Loucy (cell line): ENCODE results near the gene ERI2.
A peak's percentile ranks its signal among the peaks of the same experiment; 100 is the strongest.
"Not testable (repeated sequence)": the region's sequence is repeated elsewhere in the genome, so short reads cannot be mapped to it uniquely, and the experiment has no call there.

ENCODE experiments used
- H2AFZ ChIP-seq: fragments of 200-600 bp; sonication (generic); 2 replicates; pipeline ENCODE4 v1.6.0; 2016; ENCODE audit warnings: antibody characterized with exemption, mild to moderate bottlenecking, low read length, moderate library complexity
- H3F3A ChIP-seq: fragments of 200-600 bp; 2 replicates; pipeline ENCODE4 v1.6.0; 2016; ENCODE audit warnings: antibody characterized with exemption, low read depth, mild to moderate bottlenecking
- H3K27me3 ChIP-seq: fragments of 200-600 bp; sonication (generic); 2 replicates; pipeline ENCODE4 v1.6.1; 2014; ENCODE audit warnings: low read length, mild to moderate bottlenecking; ENCODE audit not compliant: insufficient read depth, poor library complexity, severe bottlenecking
- H3K36me3 ChIP-seq: fragments of 200-600 bp; sonication (generic); 2 replicates; pipeline ENCODE4 v1.6.1; 2016; ENCODE audit warnings: low read length; ENCODE audit not compliant: insufficient read depth
- H3K4me1 ChIP-seq: fragments of 200-600 bp; sonication (generic); 2 replicates; pipeline ENCODE4 v1.5.1; 2014; ENCODE audit warnings: low read length, mild to moderate bottlenecking; ENCODE audit not compliant: insufficient read depth, poor library complexity, severe bottlenecking
- H3K4me2 ChIP-seq: fragments of 200-600 bp; sonication (generic); 2 replicates; pipeline ENCODE4 v1.6.0; 2014; ENCODE audit warnings: antibody characterized with exemption, low read length, low read depth, mild to moderate bottlenecking; ENCODE audit not compliant: poor library complexity, severe bottlenecking
- H3K4me3 ChIP-seq: fragments of 200-600 bp; sonication (generic); 2 replicates; pipeline ENCODE4 v1.5.1; 2014; ENCODE audit warnings: low read length, mild to moderate bottlenecking, mixed read lengths; ENCODE audit not compliant: poor library complexity, severe bottlenecking
- H3K79me2 ChIP-seq: fragments of 200-600 bp; sonication (generic); 2 replicates; pipeline ENCODE4 v1.6.1; 2014; ENCODE audit warnings: low read length; ENCODE audit not compliant: insufficient read depth
- H3K9ac ChIP-seq: fragments of 200-600 bp; sonication (generic); 2 replicates; pipeline ENCODE4 v1.6.0; 2014; ENCODE audit warnings: mild to moderate bottlenecking, low read depth, low read length, moderate library complexity; ENCODE audit not compliant: poor library complexity, severe bottlenecking
- H3K9me2 ChIP-seq: fragments of 200-600 bp; sonication (generic); replicated peaks from 2 replicates; pipeline ENCODE4 v1.6.1; 2016; ENCODE audit warnings: low read depth, low read length, mixed read lengths
- H3K9me3 ChIP-seq: fragments of 200-600 bp; sonication (generic); 2 replicates; pipeline ENCODE4 v1.6.1; 2014; ENCODE audit warnings: mild to moderate bottlenecking, antibody characterized with exemption, low read length, low read depth; ENCODE audit not compliant: insufficient read depth
- H4K20me1 ChIP-seq: fragments of 200-600 bp; sonication (generic); 2 replicates; pipeline ENCODE4 v1.6.0; 2014; ENCODE audit warnings: antibody characterized with exemption, low read length, mild to moderate bottlenecking; ENCODE audit not compliant: insufficient read depth, poor library complexity, severe bottlenecking
- CTCF ChIP-seq: fragments of 200-600 bp; sonication (generic); conservative IDR thresholded peaks from 2 replicates; pipeline ENCODE4 v1.5.1; 2014; ENCODE audit warnings: mild to moderate bottlenecking, antibody characterized with exemption, low read length
- EZH2phosphoT487 ChIP-seq: fragments of 200-600 bp; IDR thresholded peaks from 2 replicates; pipeline ENCODE4 v1.6.1; 2018; ENCODE audit warnings: antibody characterized with exemption, mild to moderate bottlenecking, moderate library complexity, borderline replicate concordance

Gene ERI2

GRCh38 chr16:20765732-20766131 lies 40.5 kb downstream of the ERI2 start:
- no peaks in the 10 kb centered on the region for H3K79me2 ChIP-seq
- peaks cover 6% of the 10 kb centered on the region for H3K4me1 ChIP-seq
- no peak overlapping the region for H3K4me2 ChIP-seq
- no peaks in the 10 kb centered on the region for H3K9me2 ChIP-seq
- no peak overlapping the region for H3K9ac ChIP-seq
- H3K36me3 ChIP-seq: no peaks in the 10 kb centered on the region
- TF ChIP-seq CTCF: no peak
- TF ChIP-seq EZH2phosphoT487: no peak
- H4K20me1 ChIP-seq: no peaks in the 10 kb centered on the region
- H3K9me3 ChIP-seq: no peaks in the 10 kb centered on the region; the same call in 1 of the 2 replicates
- H3K27me3 ChIP-seq: no peaks in the 10 kb centered on the region
- no peak overlapping the region for H2AFZ ChIP-seq
- H3F3A ChIP-seq: no peaks in the 10 kb centered on the region
- no peak overlapping the region for H3K4me3 ChIP-seq

GRCh38 chr16:20764448-20764847 lies 41.8 kb downstream of the ERI2 start:
- not testable (repeated sequence) for H2AFZ ChIP-seq, H4K20me1 ChIP-seq, H3K9ac ChIP-seq, H3K36me3 ChIP-seq, H3K9me3 ChIP-seq, H3F3A ChIP-seq, H3K27me3 ChIP-seq, H3K79me2 ChIP-seq, H3K4me1 ChIP-seq, H3K9me2 ChIP-seq
- H3K4me2 ChIP-seq: peak overlapping the region; percentile 71
- H3K4me3 ChIP-seq: peak overlapping the region; percentile 65

GRCh38 chr16:20763461-20764232 lies 42.6 kb downstream of the ERI2 start, which contains the start of gene ACSM3:
Gene ACSM3, plus strand, starts transcription at chr16:20764014. Its CDS starts 6,021 bp downstream, at chr16:20770035.
- no peaks in the 10 kb centered on the region for H3K9me2 ChIP-seq
- H3K4me3 ChIP-seq: peak within 1 kb of the TSS; percentile 65
- no peak for TF ChIP-seq EZH2phosphoT487
- no peak for TF ChIP-seq CTCF
- H3K9ac ChIP-seq: peak within 1 kb of the TSS; percentile 16
- no peaks in the 10 kb centered on the region for H3K79me2 ChIP-seq
- H3F3A ChIP-seq: no peaks in the 10 kb centered on the region
- H3K4me2 ChIP-seq: peak within 1 kb of the TSS; percentile 71
- H3K4me1 ChIP-seq: peaks cover 6% of the 10 kb centered on the region
- H2AFZ ChIP-seq: peak within 1 kb of the TSS; percentile 63
- H3K36me3 ChIP-seq: no peaks in the 10 kb centered on the region
- H3K27me3 ChIP-seq: no peaks in the 10 kb centered on the region
- no peaks in the 10 kb centered on the region; the same call in 1 of the 2 replicates for H3K9me3 ChIP-seq
- H4K20me1 ChIP-seq: no peaks in the 10 kb centered on the region
